ENCODE data around the gene PHTF1. TPM values are rescaled to one million over a fixed set of nuclear protein-coding genes. Genes with fewer than 3 reads are reported as not detected.
A peak's percentile ranks its signal among the peaks of the same experiment; 100 is the strongest.

The PHTF1 gene
- total and polyA plus RNA-seq, 10 of the 15 experiments (the other 5 are each of a cell fraction or from before 2014, with no cell fraction given) = 7.8 to 37.6 (median 24.1) TPM

GRCh38 chr1:113797472-113797871, 38.2 kb upstream of the PHTF1 start:
- ATAC-seq = no peak
- BruUV-seq (replicated peaks) = TSS peak; percentile 10
- ChIA-PET POLR2A (interaction anchor here (2.5 to 8.2 kb wide), 2 partner anchors 10 to 13 kb away, joined by 7 to 40 read pairs; no protein-coding TSS in a partner anchor), CTCF (no interaction called here), RAD21 (ENCODE audit: unreplicated experiment) (no interaction called here), SMC1A (ENCODE audit: uncharacterized antibody, unreplicated experiment) (interaction anchor here (4.4 to 10.5 kb wide), 2 partner anchors 11 to 38 kb away, joined by 17 to 134 read pairs; partner anchors contain the start of gene PHTF1)
- H3K36me3 ChIP-seq (ENCODE audit: control insufficient read depth in 2 of 2, insufficient read depth in 2 of 2, low read length in 1 of 2) = peaks cover 0 to 9% of the 10 kb centered on the region in 2 experiments; a peak in 2 of 4 replicates
- intact Hi-C loops (cut with micrococcal nuclease; ENCODE audit: unreplicated experiment) (no loop called here), in situ Hi-C loops (cut with MboI) (no loop called here)
- H3K4me2 ChIP-seq (ENCODE audit: control insufficient read depth, insufficient read depth) = no peak overlapping the region
- H2AFZ ChIP-seq (ENCODE audit: control insufficient read depth, low read depth, low read length) = no peak overlapping the region
- no peak overlapping the region for H3K4me3 ChIP-seq
- TF ChIP-seq RCOR1 (conservative IDR thresholded peaks at IDR 0.05; ENCODE audit: low read depth, low read length) = no peak
- TF ChIP-seq, protein P1, sequence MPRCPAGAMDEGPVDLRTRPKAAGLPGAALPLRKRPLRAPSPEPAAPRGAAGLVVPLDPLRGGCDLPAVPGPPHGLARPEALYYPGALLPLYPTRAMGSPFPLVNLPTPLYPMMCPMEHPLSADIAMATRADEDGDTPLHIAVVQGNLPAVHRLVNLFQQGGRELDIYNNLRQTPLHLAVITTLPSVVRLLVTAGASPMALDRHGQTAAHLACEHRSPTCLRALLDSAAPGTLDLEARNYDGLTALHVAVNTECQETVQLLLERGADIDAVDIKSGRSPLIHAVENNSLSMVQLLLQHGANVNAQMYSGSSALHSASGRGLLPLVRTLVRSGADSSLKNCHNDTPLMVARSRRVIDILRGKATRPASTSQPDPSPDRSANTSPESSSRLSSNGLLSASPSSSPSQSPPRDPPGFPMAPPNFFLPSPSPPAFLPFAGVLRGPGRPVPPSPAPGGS (IDR thresholded peaks at IDR 0.05; ENCODE audit: borderline replicate concordance, insufficient read depth, low read depth, low read length, poor library complexity, severe bottlenecking) = no peak
- H3K4me1 ChIP-seq (ENCODE audit: control insufficient read depth, insufficient read depth, low read length) = peaks cover 16% of the 10 kb centered on the region
- H3K27ac ChIP-seq (ENCODE audit: control insufficient read depth, insufficient read depth) = no peak overlapping the region
- H3K79me2 ChIP-seq (ENCODE audit: control insufficient read depth, insufficient read depth, low read length) = peaks cover 37% of the 10 kb centered on the region
- FAIRE-seq = no peak
- H4K20me1 ChIP-seq (ENCODE audit: control insufficient read depth, insufficient read depth) = no peaks in the 10 kb centered on the region
- 63% methylated on average over 4 of the region's 4 CpGs for WGBS (ENCODE audit: insufficient coverage, insufficient replicate concordance, low lambda C conversion rate, missing lambda C conversion rate)
- H3K9me3 ChIP-seq (replicated peaks; ENCODE audit: control insufficient read depth, insufficient read depth, low read length) = peaks cover 2% of the 10 kb centered on the region; the same call in 2 of the 3 replicates
- no peak for DNase-seq (ENCODE audit: low read depth, low spot score)
- H3K27me3 ChIP-seq (replicated peaks in 1 of 2; ENCODE audit: control insufficient read depth in 2 of 2, insufficient read depth in 2 of 2, low read length in 1 of 2) = no peaks in the 10 kb centered on the region
- no peak overlapping the region for H3K9ac ChIP-seq (ENCODE audit: control insufficient read depth, insufficient read depth, low read length)
